T-cell (primary cell): Measurements from ENCODE around the gene KMO. TPM values are rescaled to one million over a fixed set of nuclear protein-coding genes. Genes with fewer than 3 reads are reported as not detected.

Experiments
- ATAC-seq, 4 experiments: fragments of 200-7000 bp in 3 of 4; fragments of 150-1000 bp in 1 of 4; cut with Tn5 transposase; replicated peaks in 1 of 4; 1 replicate in 3 of 4; 2 replicates in 1 of 4; pipeline ENCODE4 v1.10.0; 2021; ENCODE audit warnings: moderate library complexity in 3 of 4, mild to moderate bottlenecking in 2 of 4, moderate number of reproducible peaks in 1 of 4
- CTCF ChIA-PET, 2 donors: fragments of 300-600 bp; sonication (Branson Sonifier 250); formaldehyde crosslinking; loops; one replicate each; lab custom pipeline; 2022; ENCODE audit warnings: antibody characterized with exemption in 2 of 2; lab: Charles Lee
- POLR2A ChIA-PET, 2 donors: fragments of 300-600 bp; sonication (Branson Sonifier 250); formaldehyde crosslinking; loops; one replicate each; lab custom pipeline; 2022; ENCODE audit warnings: antibody characterized with exemption in 2 of 2; lab: Charles Lee
- DNase-seq, 35 experiments: peaks; one replicate each; pipeline versions ENCODE4 v3.0.0 to v3.0.0-alpha.2; 2013 to 2023
- H3K27ac ChIP-seq: one replicate; pipeline ENCODE4 v1.5.1; 2013; ENCODE audit warnings: low read length
- H3K27me3 ChIP-seq, 2 experiments: replicated peaks in 1 of 2; 1 replicate in 1 of 2; 2 replicates in 1 of 2; pipeline versions ENCODE4 v1.6.1 to v1.7.0; 2013; ENCODE audit warnings: low read length in 1 of 2, mixed read lengths in 1 of 2; ENCODE audit not compliant: control insufficient read depth in 2 of 2, insufficient read depth in 2 of 2; ENCODE audit errors: extremely low read depth in 1 of 2
- H3K36me3 ChIP-seq, 2 donors: 1 replicate in 1 of 2; 2 replicates in 1 of 2; pipeline versions ENCODE4 v1.6.1 to v1.7.0; 2013; ENCODE audit warnings: low read length in 1 of 2; ENCODE audit not compliant: control insufficient read depth in 2 of 2, insufficient read depth in 1 of 2; ENCODE audit errors: extremely low read depth in 1 of 2
- H3K4me1 ChIP-seq, 2 experiments: 1 replicate in 1 of 2; 2 replicates in 1 of 2; pipeline versions ENCODE4 v1.6.1 to v1.7.0; 2013; ENCODE audit warnings: low read length in 2 of 2, mixed read lengths in 1 of 2; ENCODE audit not compliant: insufficient read depth in 2 of 2, control insufficient read depth in 1 of 2; ENCODE audit errors: extremely low read depth in 1 of 2
- H3K4me3 ChIP-seq, 2 donors: 1 replicate in 1 of 2; 2 replicates in 1 of 2; pipeline versions ENCODE4 v1.5.1 to v1.7.0; 2013; ENCODE audit warnings: mild to moderate bottlenecking in 2 of 2, low read length in 1 of 2, moderate library complexity in 1 of 2; ENCODE audit not compliant: control insufficient read depth in 1 of 2; ENCODE audit errors: extremely low read depth in 1 of 2
- H3K9me3 ChIP-seq: 2 replicates; pipeline ENCODE4 v1.7.0; 2013
- H3K27ac Mint-ChIP-seq, 2 donors: one replicate each; pipeline ENCODE4 v1.8.0; 2020 to 2021; ENCODE audit warnings: mild to moderate bottlenecking in 2 of 2, mixed read lengths in 2 of 2
- H3K27me3 Mint-ChIP-seq, 2 donors: one replicate each; pipeline ENCODE4 v1.8.0; 2021 to 2022; ENCODE audit warnings: mixed read lengths in 2 of 2
- H3K36me3 Mint-ChIP-seq: one replicate; pipeline ENCODE4 v1.8.0; 2021; ENCODE audit warnings: mixed read lengths
- H3K4me1 Mint-ChIP-seq, 3 donors: one replicate each; pipeline ENCODE4 v1.8.0; 2020 to 2022; ENCODE audit warnings: mixed read lengths in 3 of 3, mild to moderate bottlenecking in 1 of 3
- H3K4me3 Mint-ChIP-seq, 3 donors: one replicate each; pipeline ENCODE4 v1.8.0; 2020 to 2022; ENCODE audit warnings: mild to moderate bottlenecking in 3 of 3, mixed read lengths in 3 of 3, moderate library complexity in 3 of 3
- H3K9me3 Mint-ChIP-seq, 3 donors: one replicate each; pipeline ENCODE4 v1.8.0; 2020 to 2022; ENCODE audit warnings: mixed read lengths in 3 of 3
- WGBS: methylation state at CpG from one replicate; pipeline ENCODE4 v1.1.5; 2013; ENCODE audit warnings: missing lambda C conversion rate; ENCODE audit not compliant: insufficient coverage; 5-methylcytosine and 5-hydroxymethylcytosine counted together
- total RNA-seq, 35 experiments: library from RNA in 6 of 35; stranded (reverse) in 6 of 35; fragments of 120-200 nt in 1 of 35; gene quantifications; one replicate each; pipeline versions ENCODE4 v1.2.1 to v1.2.4 and lab custom pipeline; 2013 to 2026

The KMO gene
- total RNA-seq: 1 to 10 TPM in 2 of 5 donors, under 1 TPM in 3; 0.32 to 2.0 (median 0.89) TPM
- total RNA-seq (2013): 1.5 TPM
- total RNA-seq (lab: John Stamatoyannopoulos, UW): 0 to 10.2 (median 0.31) reads per million in 29 experiments

DNA sequence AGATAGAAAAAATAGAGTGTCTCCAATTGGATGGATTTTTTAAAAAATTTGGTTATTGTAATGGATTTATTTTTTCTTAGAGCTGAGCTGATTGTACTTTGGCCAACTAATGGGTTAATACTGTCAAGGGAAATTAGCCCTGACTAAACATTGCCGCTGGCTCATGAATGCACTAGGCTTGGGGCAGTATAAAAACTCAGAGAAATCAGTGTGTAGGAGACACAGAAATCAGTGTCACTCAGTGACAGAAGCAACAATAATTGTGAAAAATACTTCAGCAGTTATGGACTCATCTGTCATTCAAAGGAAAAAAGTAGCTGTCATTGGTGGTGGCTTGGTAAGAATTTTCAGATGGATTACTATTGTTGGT lies at the start of gene KMO:
TSS of gene KMO (plus strand) at position 217 of the 370 bp plus-strand sequence. CDS start at position 284, 67 bp downstream.
- Histone ChIP-seq H3K36me3 (no peaks in the 10 kb centered on the region), H3K27ac (peak within 1 kb of the TSS; percentile 7), H3K4me3 (peak within 1 kb of the TSS; percentile 52 to 55), H3K4me1 (peaks cover 2 to 9% of the 10 kb centered on the region in 2 experiments), H3K9me3 (no peaks in the 10 kb centered on the region), H3K27me3 (no peaks in the 10 kb centered on the region)
- Mint-ChIP-seq H3K27me3 (peaks cover under 1 to 6% of the 10 kb centered on the region in 2 donors), H3K36me3 (no peaks in the 10 kb centered on the region), H3K27ac (peak within 1 kb of the TSS; percentile 44 to 90), H3K4me1 (peaks cover 12 to 20% (median 15%) of the 10 kb centered on the region in 3 donors), H3K4me3 (peak within 1 kb of the TSS; percentile 81 to 96 (median 87)), H3K9me3 (no peaks in the 10 kb centered on the region)
- ChIA-PET POLR2A (no interaction called here), CTCF (interaction anchor here (0.6 to 1.4 kb wide), 8 partner anchors 9 to 467 kb away, joined by 3 to 12 read pairs (median 4); partner anchors contain the start of genes FH (in 1 of the 2) and MAP1LC3C (in 1 of the 2))
- ATAC-seq (peak in 1 of 4 experiments; percentile 13), DNase-seq (no peak)
- WGBS: 67% methylated on average over 1 of the region's 1 CpG

DNA sequence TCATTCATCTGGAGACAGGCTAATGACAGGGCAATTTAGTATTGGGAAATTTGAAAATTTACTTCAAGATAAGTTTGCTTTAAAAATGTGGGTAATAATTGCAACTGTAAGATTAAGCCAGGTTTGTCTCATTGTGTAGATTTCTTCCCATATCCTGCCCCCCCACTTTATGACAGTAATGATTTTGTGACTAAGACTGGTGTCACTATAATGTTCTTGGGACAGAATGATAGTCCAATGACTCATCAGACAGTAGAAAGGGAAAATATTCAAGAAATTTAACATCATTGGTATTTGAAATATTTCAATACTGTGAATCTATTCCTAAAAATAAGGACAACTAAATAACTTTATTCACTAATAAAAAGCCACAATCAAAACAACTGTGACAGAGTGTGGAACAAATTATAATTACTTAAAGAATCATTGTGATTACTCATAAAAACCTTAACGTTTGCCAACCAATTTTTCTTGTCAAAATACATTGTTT lies 49.4 kb upstream of the KMO start:
- Histone ChIP-seq H3K4me1 (no peaks in the 10 kb centered on the region), H3K9me3 (no peaks in the 10 kb centered on the region), H3K27ac (no peak overlapping the region), H3K4me3 (no peak overlapping the region), H3K27me3 (no peaks in the 10 kb centered on the region), H3K36me3 (no peaks in the 10 kb centered on the region)
- peaks cover 1 to 6% of the 10 kb centered on the region in 2 donors for H3K27me3 Mint-ChIP-seq
- no peak overlapping the region for H3K27ac Mint-ChIP-seq
- no peaks in the 10 kb centered on the region for H3K9me3 Mint-ChIP-seq
- no peaks in the 10 kb centered on the region for H3K4me1 Mint-ChIP-seq
- CTCF ChIA-PET: no interaction called here
- no peak overlapping the region for H3K4me3 Mint-ChIP-seq
- no CpG with 5 or more reads among the region's 1 CpG for WGBS
- H3K36me3 Mint-ChIP-seq: no peaks in the 10 kb centered on the region
- DNase-seq (no peak), ATAC-seq (no peak)
- POLR2A ChIA-PET: no interaction called here

- CTCF ChIA-PET: interaction anchor here (0.6 to 1.0 kb wide), 2 partner anchors 527 to 753 kb away, joined by 3 to 4 read pairs; no protein-coding TSS in a partner anchor
- no peaks in the 10 kb centered on the region for H3K4me1 Mint-ChIP-seq
- POLR2A ChIA-PET: no interaction called here
- H3K9me3 Mint-ChIP-seq: no peaks in the 10 kb centered on the region
- Histone ChIP-seq H3K36me3 (no peaks in the 10 kb centered on the region), H3K27me3 (no peaks in the 10 kb centered on the region), H3K4me3 (no peak overlapping the region), H3K27ac (no peak overlapping the region), H3K4me1 (no peaks in the 10 kb centered on the region), H3K9me3 (no peaks in the 10 kb centered on the region)
- WGBS: no CpG with 5 or more reads among the region's 3 CpGs
- peaks cover 0 to 6% of the 10 kb centered on the region in 2 donors for H3K27me3 Mint-ChIP-seq
- DNase-seq (no peak), ATAC-seq (no peak)
- no peak overlapping the region for H3K4me3 Mint-ChIP-seq
- no peaks in the 10 kb centered on the region for H3K36me3 Mint-ChIP-seq
- H3K27ac Mint-ChIP-seq: no peak overlapping the region
Observed at GRCh38 chr1:241485145-241485544, 47.0 kb upstream of the KMO start.

GRCh38 chr1:241485554-241485992 lies 46.6 kb upstream of the KMO start:
- CTCF ChIA-PET: interaction anchor here in 1 of 2 donors (1.0 kb wide), 1 partner anchor 754 kb away, joined by 3 read pairs; no protein-coding TSS in a partner anchor
- no peaks in the 10 kb centered on the region for H3K4me1 Mint-ChIP-seq
- 83% methylated on average over 2 of the region's 4 CpGs for WGBS
- H3K36me3 Mint-ChIP-seq: no peaks in the 10 kb centered on the region
- H3K9me3 Mint-ChIP-seq: no peaks in the 10 kb centered on the region
- DNase-seq: no peak
- H3K27me3 ChIP-seq: no peaks in the 10 kb centered on the region
- POLR2A ChIA-PET: no interaction called here
- H3K4me3 ChIP-seq: no peak overlapping the region
- no peaks in the 10 kb centered on the region for H3K9me3 ChIP-seq
- H3K27ac ChIP-seq: no peak overlapping the region
- peaks cover 0 to 6% of the 10 kb centered on the region in 2 donors for H3K27me3 Mint-ChIP-seq
- H3K4me3 Mint-ChIP-seq: no peak overlapping the region
- H3K27ac Mint-ChIP-seq: no peak overlapping the region
- H3K4me1 ChIP-seq: no peaks in the 10 kb centered on the region
- H3K36me3 ChIP-seq: no peaks in the 10 kb centered on the region
- ATAC-seq: no peak

DNA sequence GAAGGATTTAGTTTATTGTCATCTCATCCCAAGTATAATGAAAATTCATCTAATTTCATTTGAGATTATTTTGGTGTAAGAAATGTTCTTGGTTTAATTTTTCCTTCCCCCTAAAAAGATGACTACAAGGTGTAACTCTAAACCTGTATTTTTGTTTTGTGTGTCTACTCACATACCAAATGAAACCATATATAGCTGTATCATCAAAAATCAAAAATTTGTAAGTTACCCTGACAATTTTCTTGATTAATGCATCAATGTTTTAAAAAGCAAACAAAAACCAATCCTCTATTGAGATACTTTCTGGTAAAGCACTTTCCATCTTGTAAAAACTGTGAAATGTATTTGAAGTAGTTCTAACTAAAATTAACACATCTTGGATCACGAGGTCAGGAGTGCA lies 43.4 kb upstream of the KMO start:
- CTCF ChIA-PET: no interaction called here
- Histone ChIP-seq H3K27ac (no peak overlapping the region), H3K4me1 (no peaks in the 10 kb centered on the region), H3K9me3 (no peaks in the 10 kb centered on the region), H3K36me3 (peaks cover 0 to under 1% of the 10 kb centered on the region in 2 donors), H3K27me3 (no peaks in the 10 kb centered on the region), H3K4me3 (no peak overlapping the region)
- Mint-ChIP-seq H3K27ac (no peak overlapping the region), H3K4me1 (no peaks in the 10 kb centered on the region), H3K36me3 (peaks cover 4% of the 10 kb centered on the region), H3K4me3 (no peak overlapping the region), H3K27me3 (no peaks in the 10 kb centered on the region), H3K9me3 (no peaks in the 10 kb centered on the region)
- no CpG with 5 or more reads among the region's 1 CpG for WGBS
- POLR2A ChIA-PET: no interaction called here
- DNase-seq (no peak), ATAC-seq (no peak)

GRCh38 chr1:241495741-241496140 lies 36.4 kb upstream of the KMO start:
- Histone ChIP-seq H3K9me3 (no peaks in the 10 kb centered on the region), H3K4me3 (no peak overlapping the region), H3K27me3 (no peaks in the 10 kb centered on the region), H3K4me1 (no peaks in the 10 kb centered on the region), H3K36me3 (peaks cover 5 to 43% of the 10 kb centered on the region in 2 donors), H3K27ac (no peak overlapping the region)
- H3K4me3 Mint-ChIP-seq: no peak overlapping the region
- H3K36me3 Mint-ChIP-seq: peaks cover 58% of the 10 kb centered on the region
- DNase-seq (no peak), ATAC-seq (no peak)
- H3K27me3 Mint-ChIP-seq: no peaks in the 10 kb centered on the region
- CTCF ChIA-PET: no interaction called here
- POLR2A ChIA-PET: no interaction called here
- no peak overlapping the region for H3K27ac Mint-ChIP-seq
- no peaks in the 10 kb centered on the region for H3K4me1 Mint-ChIP-seq
- H3K9me3 Mint-ChIP-seq: no peaks in the 10 kb centered on the region
- 97% methylated on average over 4 of the region's 5 CpGs for WGBS
